ENCODE results near the gene ATP1A1.

GRCh38 chr1:116416854-116417513 is 43.9 kb downstream of the ATP1A1 start:
- TF ChIP-seq CTCF (IDR thresholded peaks at IDR 0.05 in 4 of 5, conservative IDR thresholded peaks at IDR 0.05 in 1 of 5) (no peak), POLR2A (IDR thresholded peaks at IDR 0.05) (no peak)

Measured in gastrocnemius medialis (tissue), 4 donors.